GM18526 (cell line): ENCODE data around the gene BNIP1.

ENCODE experiments used
- POLR2A ChIP-seq: IDR thresholded peaks from 3 replicates; pipeline ENCODE4 v1.6.1; 2011; ENCODE audit not compliant: insufficient read length; ENCODE audit errors: extremely low read depth

Gene BNIP1

DNA sequence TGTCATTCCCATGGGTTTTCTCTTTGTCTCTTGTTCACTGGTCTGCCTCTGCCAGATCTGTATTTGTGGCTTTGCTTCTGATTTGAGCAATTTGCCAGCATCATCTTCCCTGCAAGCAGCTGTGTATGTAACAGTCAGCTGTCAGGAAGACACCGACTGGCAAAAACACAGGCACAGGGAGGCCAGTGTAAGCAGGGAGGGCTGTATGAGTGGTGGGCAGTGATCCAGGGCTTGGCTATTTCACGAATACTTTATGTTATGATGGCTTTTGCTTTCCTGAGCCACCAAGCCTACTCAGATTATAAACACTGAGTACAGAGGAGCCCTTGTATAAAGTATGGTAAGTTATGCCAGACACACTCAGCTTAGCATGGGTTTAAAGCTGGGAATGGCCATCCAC is 11.6 kb downstream of the BNIP1 start:
- TF ChIP-seq POLR2A: no peak

DNA sequence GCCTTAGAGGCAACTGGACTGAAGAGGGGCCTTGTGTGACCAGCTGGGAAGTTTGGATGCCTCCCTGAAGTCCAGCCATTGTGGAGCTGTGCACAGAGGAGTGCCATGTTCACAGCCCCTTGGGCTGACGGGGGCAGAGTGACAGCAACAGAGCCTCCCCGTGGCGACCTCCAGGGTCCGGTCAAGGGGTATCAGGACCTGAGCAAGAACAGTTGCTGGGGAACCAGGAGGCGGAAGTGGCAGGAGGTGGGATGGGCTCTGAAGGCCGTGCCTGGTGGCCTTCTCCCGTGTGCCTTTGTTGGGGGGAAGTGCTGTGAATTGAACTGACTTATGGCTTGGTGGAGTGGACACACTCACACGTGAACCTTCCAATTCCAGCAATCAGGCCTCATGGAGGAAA is 14.0 kb downstream of the BNIP1 start:
- no peak for TF ChIP-seq POLR2A

DNA sequence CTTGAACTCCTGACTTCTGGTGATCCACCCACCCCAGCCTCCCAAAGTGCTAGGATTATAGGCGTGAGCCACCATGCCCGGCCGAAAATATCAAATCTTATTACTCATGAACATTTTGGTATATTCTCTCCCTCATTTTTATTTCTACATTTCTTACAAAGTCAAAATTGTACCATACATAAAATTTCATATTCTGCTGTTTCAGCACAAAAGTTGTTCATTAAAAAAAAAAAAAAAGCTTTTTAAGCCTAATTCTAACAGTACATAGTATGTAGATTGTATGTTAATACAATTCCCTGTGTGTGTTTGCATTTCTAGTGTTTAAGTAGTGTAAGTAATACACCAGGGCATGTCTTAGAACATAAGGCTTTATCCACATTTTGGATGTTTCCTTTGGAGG is 14.9 kb downstream of the BNIP1 start:
- TF ChIP-seq POLR2A: no peak

DNA sequence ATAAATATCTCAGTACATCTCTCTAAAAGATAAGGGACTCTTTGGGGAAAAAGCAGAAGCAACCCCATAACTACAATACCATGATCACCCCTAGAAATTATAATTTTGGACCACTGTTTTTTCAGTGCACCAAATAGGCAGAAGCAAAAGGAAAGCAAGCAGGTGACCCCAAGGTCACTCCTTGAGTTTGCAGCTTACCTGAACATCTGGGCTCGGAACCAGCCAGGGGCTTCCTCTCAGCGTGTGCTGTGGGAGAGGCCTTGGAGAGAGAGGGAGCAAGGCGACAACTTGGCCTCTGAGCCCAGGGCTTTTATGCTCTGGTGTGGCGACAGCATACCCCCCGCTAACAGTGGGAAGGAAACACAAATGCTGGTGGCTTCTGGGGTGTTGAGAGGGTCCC is 16.8 kb downstream of the BNIP1 start:
- no peak for TF ChIP-seq POLR2A

DNA sequence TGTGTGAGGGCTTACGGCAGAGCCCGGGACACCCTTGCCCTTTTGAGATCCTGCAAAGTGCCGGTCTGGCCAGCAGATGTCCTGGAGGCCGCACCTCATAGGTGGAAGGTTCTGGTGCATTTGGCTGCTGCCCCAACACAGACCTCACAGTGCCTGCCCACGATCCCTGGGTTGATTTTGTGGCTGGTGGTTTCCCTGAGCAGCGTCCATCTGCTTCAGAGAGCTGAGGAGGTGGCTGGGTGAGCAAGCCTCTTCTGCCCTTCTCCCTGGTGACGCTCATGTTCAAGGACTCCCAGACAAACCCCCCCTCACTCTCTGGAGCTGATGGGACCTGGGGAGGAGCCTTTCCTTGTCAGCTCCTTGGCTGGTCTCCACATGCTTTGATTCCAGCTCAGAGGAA is 18.9 kb downstream of the BNIP1 start:
- TF ChIP-seq POLR2A: no peak

DNA sequence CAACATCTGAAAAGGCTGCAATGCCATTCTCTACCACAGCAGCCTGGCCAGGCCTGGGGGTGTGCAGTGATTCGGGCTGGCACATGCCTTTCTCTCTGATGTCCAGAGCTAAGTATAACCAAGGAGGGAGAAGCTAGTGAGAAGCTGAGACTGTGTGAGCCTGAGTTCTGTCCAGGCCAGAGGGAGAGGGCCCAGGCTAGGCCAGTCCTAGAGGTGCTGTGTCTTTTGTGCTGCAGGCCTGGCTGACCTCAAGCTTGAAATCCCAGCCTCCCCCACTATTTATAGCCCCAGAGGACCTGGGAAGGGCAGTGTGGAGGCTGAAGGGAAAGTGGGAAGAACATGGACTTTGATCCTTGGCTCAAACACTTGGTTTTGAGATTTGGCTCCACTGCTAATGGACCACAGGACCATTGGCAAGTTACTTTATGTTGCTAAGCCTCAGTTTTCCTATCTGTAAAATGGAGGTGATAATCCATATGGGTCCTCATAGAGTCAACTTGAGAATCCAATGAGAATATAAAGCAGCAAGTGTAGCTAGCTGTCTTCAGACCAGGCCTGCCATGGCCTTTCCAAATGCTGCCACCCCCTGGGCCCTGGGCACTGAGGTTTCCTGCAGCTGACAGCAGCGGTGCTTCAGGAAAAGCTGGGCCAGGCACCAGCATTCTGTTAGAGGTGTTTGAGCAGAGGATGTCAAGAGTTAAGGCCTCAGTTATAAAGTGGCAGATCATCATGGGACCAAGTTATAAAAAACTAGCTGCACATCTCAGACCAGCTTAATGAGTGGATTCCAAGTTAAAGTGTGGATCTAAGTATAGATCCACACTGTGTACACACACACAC is 21.1 kb downstream of the BNIP1 start:
- TF ChIP-seq POLR2A: no peak

DNA sequence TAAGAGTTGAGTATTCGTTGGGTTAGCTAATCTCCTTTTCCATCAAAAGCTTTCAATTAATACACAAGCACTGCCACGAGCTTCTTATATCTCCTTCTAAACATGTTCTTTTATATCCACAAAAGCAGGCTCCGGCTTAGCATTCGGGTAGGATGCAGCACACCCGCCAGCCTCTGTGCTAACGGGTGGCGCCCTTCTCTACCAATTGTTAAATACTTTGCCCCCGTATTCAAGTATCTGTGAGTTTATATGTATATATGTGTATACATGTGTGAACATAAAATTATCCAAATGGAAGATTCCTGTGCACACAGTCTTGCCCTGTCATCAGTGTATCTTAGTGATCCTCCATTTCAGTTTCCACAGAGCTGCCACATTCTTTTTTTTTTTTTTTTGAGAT is 27.8 kb downstream of the BNIP1 start:
- no peak for TF ChIP-seq POLR2A

DNA sequence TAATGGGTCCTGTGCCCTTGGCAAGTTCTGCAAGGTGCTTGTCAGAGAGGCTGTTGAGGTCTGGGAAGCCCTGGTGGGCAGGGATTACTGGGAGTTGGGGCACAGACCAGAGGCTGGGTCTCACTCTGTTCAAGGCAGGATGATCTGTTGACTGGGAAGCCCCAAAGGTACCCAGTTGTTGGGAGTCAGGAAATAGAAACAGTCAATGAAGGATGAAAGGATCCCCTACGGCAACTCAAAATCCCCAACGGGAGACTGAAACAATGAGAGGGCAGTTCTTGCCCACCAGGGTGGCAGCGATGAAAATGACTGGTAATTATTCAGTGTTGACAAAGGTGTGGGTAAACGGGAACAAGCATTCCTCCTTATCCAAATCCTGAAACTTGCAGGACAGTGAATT is 31.2 kb downstream of the BNIP1 start:
- TF ChIP-seq POLR2A: no peak

DNA sequence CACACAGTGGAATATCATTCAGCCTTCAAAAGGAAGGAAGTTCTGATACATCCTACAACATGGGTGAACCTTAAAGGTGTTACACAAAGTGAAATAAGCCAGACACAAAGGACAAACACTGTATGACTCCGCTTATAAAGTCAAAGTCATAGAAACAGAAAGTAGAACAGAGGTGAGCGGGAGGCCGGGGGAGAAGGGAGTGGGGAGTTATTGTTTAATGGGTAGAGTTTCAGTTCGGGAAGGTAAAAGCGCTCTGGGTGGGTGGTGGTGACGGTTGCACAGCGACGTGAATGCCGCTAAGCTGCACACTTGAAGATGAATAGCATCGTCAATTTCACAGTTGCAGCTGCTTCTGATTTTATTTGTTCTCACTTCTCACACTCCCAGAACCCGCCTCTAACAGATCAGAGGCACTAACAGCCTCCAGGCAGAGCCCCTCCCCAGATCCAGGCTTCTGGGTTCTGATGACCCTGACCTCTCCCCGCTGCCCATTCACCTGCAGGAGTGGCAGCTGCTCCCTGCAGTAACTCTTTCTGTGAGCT is 34.1 kb downstream of the BNIP1 start:
- no peak for TF ChIP-seq POLR2A

DNA sequence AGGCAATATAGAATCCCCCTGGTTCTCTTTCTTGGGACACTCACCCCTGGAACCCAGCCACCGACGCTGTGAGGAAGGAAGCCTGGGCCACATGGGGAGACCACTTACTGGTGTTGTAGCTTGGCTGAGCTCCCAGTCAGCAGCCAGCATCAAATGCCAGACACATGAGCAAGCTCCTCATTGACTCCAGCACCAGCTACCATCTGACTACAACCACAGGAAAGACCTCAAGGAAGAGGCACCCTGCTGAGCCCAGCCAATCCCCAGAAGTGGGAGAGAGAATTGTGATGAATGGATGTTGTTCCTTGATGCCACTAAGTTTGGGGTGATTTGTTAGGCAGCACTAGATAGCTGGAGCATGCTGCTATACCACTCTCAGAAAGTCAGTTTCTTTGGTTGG is 36.0 kb downstream of the BNIP1 start:
- no peak for TF ChIP-seq POLR2A

DNA sequence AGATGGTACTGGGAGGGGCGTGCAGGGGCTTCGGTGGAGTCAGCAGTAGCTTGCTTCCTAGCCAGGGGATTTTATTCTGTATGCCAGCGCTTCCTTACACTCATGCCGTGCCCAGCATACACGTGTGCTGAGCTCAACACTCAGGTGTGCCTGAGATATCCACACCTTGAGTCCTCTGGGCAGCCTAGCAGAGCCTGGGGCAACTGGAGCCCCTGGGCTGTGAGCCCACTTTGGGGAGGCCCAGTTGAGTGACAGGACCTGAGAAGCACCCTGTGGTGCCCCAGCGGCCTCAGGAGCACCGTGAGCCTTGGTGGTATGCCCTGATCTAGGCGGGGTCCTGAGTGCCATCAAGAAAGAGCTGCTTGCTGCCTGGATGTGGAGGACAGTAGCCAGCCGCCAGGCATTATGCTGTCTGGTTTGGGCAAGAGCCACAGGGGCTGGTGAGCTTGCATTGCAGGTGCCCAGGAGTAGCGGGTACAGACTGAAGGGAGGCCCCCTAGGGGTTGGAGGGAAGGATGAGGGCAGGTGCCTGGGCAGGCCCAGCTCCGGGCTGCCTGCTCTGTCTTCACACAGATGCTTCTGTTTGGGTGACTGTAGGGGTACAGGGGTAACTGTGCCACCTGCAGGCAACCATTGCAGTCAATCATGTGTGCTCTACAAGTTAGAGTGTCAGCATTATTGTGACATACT is 42.9 kb downstream of the BNIP1 start:
- TF ChIP-seq POLR2A: no peak

DNA sequence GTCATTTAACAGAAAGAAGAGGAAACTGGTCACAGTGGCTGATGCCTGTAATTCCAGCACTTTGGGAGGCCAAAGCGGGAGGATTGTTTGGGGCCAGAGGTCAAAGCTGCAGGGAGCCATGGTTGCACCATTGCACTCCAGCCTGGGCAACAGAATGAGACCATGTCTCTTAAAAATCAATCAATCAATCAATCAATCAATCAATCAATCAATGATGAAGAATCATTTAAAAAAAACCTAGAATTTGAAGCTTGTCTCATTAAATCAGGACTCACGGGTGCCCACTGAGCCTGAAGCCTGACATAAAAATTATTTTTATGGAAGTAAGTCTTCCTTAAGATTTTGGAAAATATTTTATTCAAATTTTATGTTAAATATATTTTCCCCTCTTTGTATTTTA is 43.9 kb downstream of the BNIP1 start:
- TF ChIP-seq POLR2A: no peak

DNA sequence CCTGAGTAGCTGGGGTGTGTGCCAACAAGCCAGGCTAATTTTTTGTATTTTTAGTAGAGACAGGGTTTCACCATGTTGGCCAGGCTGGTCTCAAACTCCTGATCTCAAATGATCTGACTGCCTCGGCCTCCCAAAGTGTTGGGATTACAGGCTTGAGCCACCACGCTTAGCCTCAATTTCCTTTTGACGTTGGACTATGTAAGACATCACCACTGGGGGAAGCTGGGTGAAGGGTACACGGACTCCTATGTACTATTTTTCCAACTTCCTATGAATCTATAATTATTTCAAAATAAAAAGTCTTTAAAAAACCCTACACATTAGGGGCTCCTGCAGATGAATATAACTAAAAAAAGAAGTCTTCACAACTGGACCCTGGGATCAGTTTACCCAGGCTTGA is 46.7 kb downstream of the BNIP1 start:
- TF ChIP-seq POLR2A: no peak

DNA sequence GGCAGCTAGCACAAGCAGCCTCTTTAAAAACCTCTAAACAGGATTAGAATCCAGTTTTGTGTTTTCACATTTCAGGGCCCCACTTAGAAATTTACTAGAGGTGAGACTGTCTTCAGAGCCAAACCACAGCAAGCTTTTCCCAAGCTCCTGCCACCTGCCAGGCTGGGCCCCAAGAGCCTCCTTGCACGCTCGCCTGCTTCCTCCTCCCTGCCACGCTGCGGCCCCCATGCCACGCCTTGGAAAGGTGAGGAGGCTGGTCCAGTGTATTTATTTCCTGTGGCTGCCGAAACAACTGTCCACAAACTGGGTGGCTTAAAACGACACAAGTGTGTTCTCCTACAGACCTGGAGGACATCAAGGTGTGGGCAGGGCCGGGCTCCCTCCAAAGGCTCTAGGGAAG is 47.2 kb downstream of the BNIP1 start:
- TF ChIP-seq POLR2A: no peak

DNA sequence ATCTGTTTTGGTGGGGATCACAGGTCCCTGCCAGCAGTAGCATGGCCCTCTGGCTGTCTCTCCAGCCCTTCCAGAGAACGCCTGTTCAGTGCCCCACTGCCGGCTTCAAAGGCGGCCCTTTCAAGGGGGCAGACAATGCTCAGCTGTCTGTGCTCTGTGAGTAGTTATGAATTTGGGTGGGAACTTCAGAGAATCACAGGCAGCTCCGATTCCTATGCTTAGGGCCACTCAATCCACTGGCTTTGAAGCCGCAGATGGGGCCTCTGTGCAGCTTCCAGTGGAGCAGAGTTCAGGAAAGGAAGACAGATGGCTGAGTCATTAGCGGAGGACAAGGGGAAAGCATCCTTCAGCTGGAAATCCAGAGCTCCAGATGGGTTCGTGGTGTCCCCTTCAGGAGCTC is 48.2 kb downstream of the BNIP1 start:
- TF ChIP-seq POLR2A: no peak
